AG10803 (cell line): ENCODE measurements around the gene HIVEP2.

ENCODE experiments used
- DNase-seq: peaks from one replicate; pipeline ENCODE4 v3.0.0; 2010; ENCODE audit warnings: low read depth
- H3K4me3 ChIP-seq: 2 replicates; pipeline ENCODE4 v1.5.1; 2011; ENCODE audit warnings: mild to moderate bottlenecking, low read length, control low read depth
- CTCF ChIP-seq: conservative IDR thresholded peaks from 2 replicates; pipeline ENCODE4 v1.5.1; 2011; ENCODE audit warnings: mild to moderate bottlenecking, low read length, control low read depth, inconsistent platforms

HIVEP2 gene

GRCh38 chr6:142902636-142903053 lies 42.3 kb downstream of the HIVEP2 start:
- peak overlapping the region; percentile 34 for H3K4me3 ChIP-seq
- TF ChIP-seq CTCF = no peak
- DNase-seq = peak; percentile 99

DNA sequence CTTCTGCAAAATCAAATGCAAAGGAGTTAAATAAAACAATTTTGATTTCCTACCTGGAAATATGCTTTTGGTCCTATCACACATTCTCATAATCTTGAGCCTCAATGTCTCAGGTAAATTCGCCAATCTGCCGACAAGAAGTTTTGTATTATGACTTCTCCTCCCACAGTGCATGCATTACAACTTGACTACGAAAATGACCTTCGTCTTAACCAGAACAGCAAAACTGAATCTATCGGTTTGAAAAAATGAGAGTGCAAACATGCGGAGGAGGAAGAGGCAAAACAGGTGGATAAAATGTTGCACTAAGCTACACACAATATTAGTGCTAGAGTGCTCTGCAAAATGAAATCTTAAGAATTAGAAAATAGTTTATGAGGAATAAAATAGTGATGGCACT lies 43.4 kb downstream of the HIVEP2 start:
- no peak for DNase-seq
- H3K4me3 ChIP-seq = no peak overlapping the region
- TF ChIP-seq CTCF = no peak

DNA sequence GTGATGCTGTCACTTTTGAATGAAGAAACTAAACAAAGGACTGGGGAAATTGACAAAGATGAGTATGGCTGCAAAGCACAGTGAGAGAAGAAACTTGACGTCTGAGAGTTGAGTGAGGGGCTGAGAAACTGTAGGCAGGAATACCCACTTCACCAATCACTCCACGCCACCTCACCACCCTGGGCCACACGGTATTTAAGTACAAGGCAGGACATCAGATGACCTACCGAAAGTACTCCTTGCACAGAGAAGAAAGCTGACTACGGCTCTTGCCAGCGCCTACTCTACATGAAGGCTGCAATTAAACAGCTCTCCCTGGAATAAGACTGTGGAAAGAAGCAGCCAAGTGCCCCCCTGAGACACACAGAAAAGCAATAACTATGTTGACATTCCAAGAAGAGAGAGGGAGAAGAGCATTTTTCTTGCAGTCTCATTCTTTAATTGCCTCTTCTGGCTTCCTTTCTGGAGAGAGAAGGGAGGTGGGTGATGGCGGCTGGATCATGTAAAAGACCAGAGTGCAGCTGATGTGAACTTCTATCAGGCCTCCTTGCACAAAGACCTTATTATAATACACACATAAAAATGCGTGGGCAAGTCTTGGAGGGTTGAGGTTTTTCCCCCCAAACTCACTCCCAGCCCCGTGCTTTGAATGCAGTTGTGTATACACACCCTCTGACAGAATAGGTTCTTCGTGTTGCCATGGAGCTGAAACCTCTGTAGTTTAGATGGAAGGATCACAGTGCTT lies 44.6 kb downstream of the HIVEP2 start:
- no peak overlapping the region for H3K4me3 ChIP-seq
- TF ChIP-seq CTCF = no peak
- peak; percentile 37 for DNase-seq

- TF ChIP-seq CTCF = no peak
- DNase-seq = no peak
- H3K4me3 ChIP-seq = no peak overlapping the region
These were observed 45.8 kb downstream of the HIVEP2 start for GRCh38 chr6:142898927-142899895.

GRCh38 chr6:142897659-142898058 lies 47.3 kb downstream of the HIVEP2 start:
- H3K4me3 ChIP-seq = no peak overlapping the region
- no peak for TF ChIP-seq CTCF
- DNase-seq = no peak

DNA sequence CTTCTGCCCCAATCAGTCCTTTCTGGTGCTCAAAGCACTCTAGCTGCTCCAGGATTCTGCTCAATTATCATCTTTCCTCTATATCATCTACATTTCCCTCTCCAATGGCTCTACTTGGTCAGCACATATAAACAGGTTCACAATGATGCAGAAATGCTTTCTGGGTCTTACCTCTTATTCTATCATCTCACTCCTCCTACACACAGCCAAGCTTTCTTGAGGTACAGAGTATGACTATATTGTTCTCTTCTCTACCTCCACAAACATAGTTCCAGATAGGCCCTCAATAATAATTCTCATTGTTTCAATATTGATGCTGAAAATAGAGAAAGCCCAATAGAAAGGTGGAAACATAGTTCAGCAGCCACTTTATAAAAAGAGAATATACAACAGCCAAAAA lies 48.2 kb downstream of the HIVEP2 start:
- no peak for TF ChIP-seq CTCF
- no peak overlapping the region for H3K4me3 ChIP-seq
- DNase-seq = no peak
